HL-60 (cell line): ENCODE results near the gene ROBO1.
A peak's percentile ranks its signal among the peaks of the same experiment; 100 is the strongest.

Experiments
- DNase-seq, 2 experiments: peaks; one replicate each; pipeline ENCODE4 v3.0.0-alpha.2; 2010 to 2020; ENCODE audit warnings: low read depth in 1 of 2, low spot score in 1 of 2
- H3K27ac ChIP-seq: fragments of 250-450 bp; sonication (Bioruptor Pico); replicated peaks from 2 replicates; pipeline ENCODE4 v1.5.1; 2020; ENCODE audit warnings: mild to moderate bottlenecking, moderate library complexity
- H3K27me3 ChIP-seq: fragments of 250-450 bp; sonication (Bioruptor Pico); 2 replicates; pipeline ENCODE4 v1.5.1; 2021; ENCODE audit warnings: mild to moderate bottlenecking, moderate library complexity; ENCODE audit not compliant: insufficient read depth, poor library complexity, severe bottlenecking
- H3K4me3 ChIP-seq: replicated peaks from 2 replicates; pipeline ENCODE4 v1.5.1; 2011; ENCODE audit warnings: mild to moderate bottlenecking, control low read depth, low read length; ENCODE audit not compliant: insufficient read depth
- GABPA ChIP-seq: IDR thresholded peaks from 2 replicates; pipeline ENCODE4 v1.6.1; 2012; ENCODE audit warnings: low read depth
- POLR2AphosphoS5 ChIP-seq: IDR thresholded peaks from 2 replicates; pipeline ENCODE4 v1.6.1; 2012; ENCODE audit warnings: low read depth
- SPI1 ChIP-seq: IDR thresholded peaks from 2 replicates; pipeline ENCODE4 v1.6.1; 2012; ENCODE audit warnings: low read depth, mild to moderate bottlenecking, borderline replicate concordance
- TF ChIP-seq, protein P1 (sequence below): IDR thresholded peaks from one replicate; pipeline ENCODE4 v1.5.1; 2011; ENCODE audit warnings: low read length, control low read depth, inconsistent platforms; ENCODE audit not compliant: insufficient read depth
- TF ChIP-seq, protein P2 (sequence below): IDR thresholded peaks from 2 replicates; pipeline ENCODE4 v1.6.1; 2012; ENCODE audit warnings: low read depth; ENCODE audit not compliant: insufficient replicate concordance

The ROBO1 gene

DNA sequence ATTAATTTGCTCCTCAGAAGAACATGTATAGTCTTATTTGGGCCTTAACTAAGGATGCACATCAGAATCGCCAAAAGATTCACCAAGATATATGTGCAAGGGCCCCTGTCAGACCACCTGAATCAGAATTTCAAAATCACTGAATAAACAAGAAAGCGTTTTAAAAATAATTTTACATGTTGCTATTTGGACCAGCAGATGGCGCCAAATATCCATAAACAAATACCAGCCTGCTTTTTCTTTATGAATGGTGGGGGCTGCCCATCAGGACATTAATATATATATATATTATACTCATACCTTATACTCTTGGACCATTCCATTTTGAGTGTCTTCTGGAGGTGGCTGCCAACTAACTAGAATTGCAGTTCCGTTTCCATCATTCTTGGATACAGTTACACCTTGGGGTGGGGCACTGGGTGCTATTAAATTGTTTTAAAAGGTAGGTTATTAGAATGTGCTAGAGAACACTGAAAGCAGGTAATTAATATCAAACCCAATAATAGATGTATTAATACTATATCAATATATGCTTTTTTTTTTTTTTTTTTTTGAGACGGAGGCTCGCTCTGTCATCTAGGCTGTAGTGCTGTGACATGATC is 1108.3 kb downstream of the ROBO1 start:
- Histone ChIP-seq H3K27ac (no peak overlapping the region), H3K27me3 (no peaks in the 10 kb centered on the region), H3K4me3 (no peak overlapping the region)
- DNase-seq = peak in 1 of 2 experiments; percentile 10
- TF ChIP-seq, protein P1, sequence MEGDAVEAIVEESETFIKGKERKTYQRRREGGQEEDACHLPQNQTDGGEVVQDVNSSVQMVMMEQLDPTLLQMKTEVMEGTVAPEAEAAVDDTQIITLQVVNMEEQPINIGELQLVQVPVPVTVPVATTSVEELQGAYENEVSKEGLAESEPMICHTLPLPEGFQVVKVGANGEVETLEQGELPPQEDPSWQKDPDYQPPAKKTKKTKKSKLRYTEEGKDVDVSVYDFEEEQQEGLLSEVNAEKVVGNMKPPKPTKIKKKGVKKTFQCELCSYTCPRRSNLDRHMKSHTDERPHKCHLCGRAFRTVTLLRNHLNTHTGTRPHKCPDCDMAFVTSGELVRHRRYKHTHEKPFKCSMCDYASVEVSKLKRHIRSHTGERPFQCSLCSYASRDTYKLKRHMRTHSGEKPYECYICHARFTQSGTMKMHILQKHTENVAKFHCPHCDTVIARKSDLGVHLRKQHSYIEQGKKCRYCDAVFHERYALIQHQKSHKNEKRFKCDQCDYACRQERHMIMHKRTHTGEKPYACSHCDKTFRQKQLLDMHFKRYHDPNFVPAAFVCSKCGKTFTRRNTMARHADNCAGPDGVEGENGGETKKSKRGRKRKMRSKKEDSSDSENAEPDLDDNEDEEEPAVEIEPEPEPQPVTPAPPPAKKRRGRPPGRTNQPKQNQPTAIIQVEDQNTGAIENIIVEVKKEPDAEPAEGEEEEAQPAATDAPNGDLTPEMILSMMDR = no peak
- TF ChIP-seq GABPA = no peak
- TF ChIP-seq, protein P2, sequence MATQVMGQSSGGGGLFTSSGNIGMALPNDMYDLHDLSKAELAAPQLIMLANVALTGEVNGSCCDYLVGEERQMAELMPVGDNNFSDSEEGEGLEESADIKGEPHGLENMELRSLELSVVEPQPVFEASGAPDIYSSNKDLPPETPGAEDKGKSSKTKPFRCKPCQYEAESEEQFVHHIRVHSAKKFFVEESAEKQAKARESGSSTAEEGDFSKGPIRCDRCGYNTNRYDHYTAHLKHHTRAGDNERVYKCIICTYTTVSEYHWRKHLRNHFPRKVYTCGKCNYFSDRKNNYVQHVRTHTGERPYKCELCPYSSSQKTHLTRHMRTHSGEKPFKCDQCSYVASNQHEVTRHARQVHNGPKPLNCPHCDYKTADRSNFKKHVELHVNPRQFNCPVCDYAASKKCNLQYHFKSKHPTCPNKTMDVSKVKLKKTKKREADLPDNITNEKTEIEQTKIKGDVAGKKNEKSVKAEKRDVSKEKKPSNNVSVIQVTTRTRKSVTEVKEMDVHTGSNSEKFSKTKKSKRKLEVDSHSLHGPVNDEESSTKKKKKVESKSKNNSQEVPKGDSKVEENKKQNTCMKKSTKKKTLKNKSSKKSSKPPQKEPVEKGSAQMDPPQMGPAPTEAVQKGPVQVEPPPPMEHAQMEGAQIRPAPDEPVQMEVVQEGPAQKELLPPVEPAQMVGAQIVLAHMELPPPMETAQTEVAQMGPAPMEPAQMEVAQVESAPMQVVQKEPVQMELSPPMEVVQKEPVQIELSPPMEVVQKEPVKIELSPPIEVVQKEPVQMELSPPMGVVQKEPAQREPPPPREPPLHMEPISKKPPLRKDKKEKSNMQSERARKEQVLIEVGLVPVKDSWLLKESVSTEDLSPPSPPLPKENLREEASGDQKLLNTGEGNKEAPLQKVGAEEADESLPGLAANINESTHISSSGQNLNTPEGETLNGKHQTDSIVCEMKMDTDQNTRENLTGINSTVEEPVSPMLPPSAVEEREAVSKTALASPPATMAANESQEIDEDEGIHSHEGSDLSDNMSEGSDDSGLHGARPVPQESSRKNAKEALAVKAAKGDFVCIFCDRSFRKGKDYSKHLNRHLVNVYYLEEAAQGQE = no peak
- TF ChIP-seq SPI1 = no peak
- no peak for TF ChIP-seq POLR2AphosphoS5

DNA sequence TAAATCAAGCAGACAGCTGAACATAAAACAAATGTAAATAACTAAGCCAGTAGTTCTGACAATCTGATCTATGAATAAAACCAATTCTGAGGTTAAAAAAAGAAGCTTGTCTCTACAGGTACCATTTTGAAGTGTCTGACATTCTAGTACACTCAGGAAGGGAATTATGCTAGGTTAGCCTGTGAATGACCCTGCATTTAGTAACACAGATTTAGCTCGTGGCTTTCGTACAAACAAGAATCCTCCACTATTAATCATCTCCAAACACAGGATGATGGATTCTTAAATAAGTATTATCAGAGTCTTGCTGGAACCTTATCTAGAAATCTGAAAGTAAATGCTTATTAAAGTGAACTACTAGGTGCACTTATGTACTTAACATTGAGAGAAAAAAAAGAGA is 1120.1 kb downstream of the ROBO1 start:
- DNase-seq = no peak
- TF ChIP-seq, protein P2 = no peak
- TF ChIP-seq POLR2AphosphoS5 (no peak), SPI1 (no peak), GABPA (no peak)
- TF ChIP-seq, protein P1 = no peak
- Histone ChIP-seq H3K27ac (no peak overlapping the region), H3K27me3 (no peaks in the 10 kb centered on the region), H3K4me3 (no peak overlapping the region)

DNA sequence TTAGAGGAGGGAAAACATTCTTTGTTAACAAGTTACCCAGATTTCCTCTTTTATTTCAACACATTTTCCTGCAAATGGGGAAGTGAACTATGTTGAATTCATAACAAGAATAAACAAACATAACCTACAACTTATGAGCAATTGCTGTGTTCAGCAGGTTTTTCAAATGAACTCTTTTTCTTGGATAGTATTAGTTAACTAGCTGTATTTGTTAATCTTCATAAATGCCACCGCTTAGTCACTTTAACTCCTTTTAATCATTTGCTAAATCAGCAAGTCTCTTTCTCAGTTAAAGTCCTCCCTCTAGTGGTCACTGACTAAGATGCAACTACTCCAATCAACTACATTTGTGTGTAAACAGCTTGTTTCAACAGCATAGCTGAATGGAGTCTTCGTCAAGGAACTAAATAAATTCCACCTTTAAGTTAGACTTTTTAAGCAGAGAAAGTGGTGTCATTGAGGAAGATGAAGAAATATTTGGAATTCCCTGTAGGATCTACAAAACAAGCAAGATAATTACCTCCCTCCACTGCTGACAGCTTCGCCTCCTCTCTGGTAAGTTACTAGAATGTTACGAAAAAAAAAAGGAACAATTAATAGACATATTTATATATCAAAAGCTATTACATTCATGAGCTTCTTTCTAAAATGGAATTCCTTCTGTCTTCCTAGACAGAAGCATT is 1122.0 kb downstream of the ROBO1 start:
- no peak overlapping the region for H3K27ac ChIP-seq
- TF ChIP-seq SPI1 (peak; percentile 95), GABPA (no peak)
- TF ChIP-seq, protein P1 = peak; percentile 50
- peak; percentile 22 for DNase-seq
- H3K4me3 ChIP-seq = no peak overlapping the region
- no peaks in the 10 kb centered on the region for H3K27me3 ChIP-seq
